A549 treated with AZD9567 at 1 μM for 4 hours (cell line): ENCODE measurements around the gene TKTL1. TPM values are rescaled to one million over a fixed set of nuclear protein-coding genes. Genes with fewer than 3 reads are reported as not detected.

Experiments used
- total RNA-seq: library from RNA; stranded (reverse); fragments of 200-300 nt; extraction: Qiagen RNA extraction; gene quantifications from 5 replicates; pipeline ENCODE4 v1.2.3, GENCODE V29; 2022; ENCODE audit not compliant: insufficient read depth

Gene TKTL1
- total RNA-seq, result 0.03 to 0.06 TPM in 2 of 5 replicates, not detected in the others

DNA sequence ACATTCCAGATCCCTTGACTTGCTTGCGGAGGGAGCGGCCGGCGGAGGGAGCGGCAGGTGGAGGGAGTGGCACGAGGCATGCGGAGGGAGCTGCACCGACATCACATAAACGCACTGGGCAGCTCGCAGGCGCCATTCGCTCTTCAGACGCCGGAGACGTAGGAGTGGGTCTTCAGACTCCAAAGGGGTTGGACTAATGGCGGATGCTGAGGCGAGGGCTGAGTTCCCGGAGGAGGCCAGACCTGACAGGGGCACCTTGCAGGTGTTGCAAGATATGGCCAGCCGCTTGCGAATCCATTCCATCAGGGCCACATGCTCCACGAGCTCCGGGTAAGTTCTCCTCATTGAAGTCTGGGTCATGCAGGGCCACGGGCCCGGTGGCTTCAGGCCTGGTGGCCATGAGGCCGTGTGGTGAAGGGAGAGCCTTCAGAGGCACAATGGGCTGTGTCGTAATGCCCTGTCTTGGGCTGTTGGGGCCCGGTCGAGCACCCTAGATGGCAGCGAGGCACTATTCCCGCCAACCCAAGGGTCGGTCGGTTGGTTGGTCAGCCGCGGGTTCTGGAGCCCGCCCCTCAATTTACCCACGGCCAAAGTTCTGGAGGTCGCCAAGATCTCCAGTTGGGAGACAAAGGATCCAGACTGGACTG lies at the start of gene TKTL1:
TSS of gene TKTL1 (plus strand) at position 132 of the 647 bp plus-strand sequence. CDS start at position 197, 65 bp downstream.

GRCh38 chrX:154257282-154257681 lies 38.3 kb upstream of the TKTL1 start, which contains the start of gene OPN1MW3:
Gene OPN1MW3 (plus strand): TSS chrX:154257582. CDS start chrX:154257620, 38 bp downstream.

DNA sequence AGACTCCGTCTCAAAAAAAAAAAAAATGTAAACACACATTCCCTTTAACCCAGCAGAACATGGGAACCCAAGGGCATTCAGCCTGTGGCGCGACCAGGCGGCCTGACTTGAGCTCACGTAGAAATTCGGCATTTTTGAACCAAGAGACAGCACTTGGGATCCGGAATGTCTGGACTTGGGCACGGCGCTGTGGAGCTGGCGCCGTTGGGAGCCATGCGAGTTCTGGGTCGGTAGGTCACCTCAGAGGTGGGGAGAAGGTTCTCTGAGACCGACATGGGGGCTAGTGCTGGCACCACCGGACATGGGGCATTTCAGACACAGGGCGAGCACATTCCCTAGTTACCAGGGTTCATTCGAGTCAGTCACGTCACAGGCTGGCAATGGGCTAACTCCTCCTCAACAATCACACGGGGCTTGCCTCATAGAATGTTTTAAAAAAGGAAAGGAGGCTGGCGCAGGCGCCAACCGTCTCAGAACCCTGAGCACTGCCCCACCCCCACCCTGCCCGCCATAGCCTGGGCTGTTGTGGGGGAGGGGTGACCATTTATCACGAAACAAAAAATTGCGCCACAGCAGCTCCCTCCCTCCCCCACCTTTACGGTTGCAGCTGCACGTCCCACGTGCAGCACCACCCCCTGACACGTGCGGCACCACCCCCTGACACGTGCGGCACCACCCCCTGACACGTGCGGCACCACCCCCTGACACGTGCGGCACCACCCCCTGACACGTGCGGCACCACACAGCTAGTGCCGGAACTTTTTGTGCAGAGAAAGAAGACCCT lies 612 bp upstream of the TKTL1 start, which contains the start of gene TEX28:
TSS of gene TEX28 (minus strand) at position 334 of the 784 bp plus-strand sequence. CDS start 3,007 bp downstream, outside the sequence.

DNA sequence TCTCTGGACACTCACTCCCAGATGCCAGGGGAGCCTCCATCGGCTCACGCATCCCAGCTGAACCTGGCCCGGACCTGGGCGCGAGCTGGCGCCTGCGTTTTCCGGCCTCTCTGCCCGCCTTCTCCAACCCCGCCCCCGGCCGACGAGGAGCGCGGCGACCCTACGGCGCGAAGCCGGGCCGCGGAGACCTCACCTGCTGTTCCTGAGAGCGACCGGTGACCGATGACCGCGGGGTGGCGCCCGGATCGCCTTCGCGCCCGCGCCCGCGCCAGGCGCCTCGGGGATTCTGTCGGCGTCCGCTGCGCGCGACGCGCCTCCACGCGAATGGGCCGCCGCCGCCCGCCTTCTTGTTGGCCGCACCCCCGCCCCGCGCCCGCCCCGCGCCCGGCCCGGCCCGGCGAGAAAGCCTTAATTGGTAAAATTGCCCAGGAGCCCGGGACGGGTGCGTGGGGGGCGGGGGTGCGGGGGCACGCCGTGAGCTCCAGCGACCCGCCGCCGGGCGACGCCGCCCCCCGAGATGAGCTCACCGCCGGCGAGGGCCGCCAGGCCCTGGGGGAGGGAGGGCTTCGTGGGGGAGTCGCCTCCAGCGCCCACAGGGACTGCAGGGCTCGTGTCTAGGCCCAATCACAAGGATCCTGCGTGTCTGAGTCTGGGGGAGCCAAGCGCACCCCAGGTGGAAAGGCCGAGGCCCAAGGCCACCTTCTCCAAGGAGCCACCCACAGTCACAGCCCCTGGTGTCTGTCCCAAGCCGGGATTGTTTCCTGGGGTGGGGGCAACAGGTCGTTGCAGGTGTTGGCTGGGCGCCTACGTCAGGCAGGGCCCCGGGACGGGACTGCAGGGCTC lies 78.9 kb downstream of the TKTL1 start, which contains the start of gene FLNA:
TSS of gene FLNA (minus strand) at position 322 of the 843 bp plus-strand sequence. CDS start 3,389 bp downstream, outside the sequence.

GRCh38 chrX:154378799-154379568 lies 83.4 kb downstream of the TKTL1 start, which contains the start of gene EMD:
Gene EMD (plus strand): TSS chrX:154379295. CDS start chrX:154379485, 190 bp downstream.

Other genes with a start within 250 kb of the TKTL1 start
- 16.6 to 22.0 TPM (median 19.4 TPM) in 5 replicates for gene MECP2, start 198.1 kb upstream of the TKTL1 start, total RNA-seq
- gene OPN1LW, start 151.6 kb upstream of the TKTL1 start, total RNA-seq, result not detected in 5 replicates
- gene OPN1MW, start 113.2 kb upstream of the TKTL1 start, total RNA-seq, result not detected in 5 replicates
- not detected in 5 replicates for gene OPN1MW2, start 76.0 kb upstream of the TKTL1 start, total RNA-seq
- not detected in 5 replicates for gene OPN1MW3, start 38.2 kb upstream of the TKTL1 start, total RNA-seq
- not detected in 5 replicates for gene TEX28, start 671 bp upstream of the TKTL1 start, total RNA-seq
- 1,398 to 1,786 TPM (median 1,537 TPM) in 5 replicates for gene FLNA, start 78.8 kb downstream of the TKTL1 start, total RNA-seq
- gene EMD, start 83.5 kb downstream of the TKTL1 start, total RNA-seq, result 139 to 167 TPM (median 160 TPM) in 5 replicates
- gene RPL10, start 102.6 kb downstream of the TKTL1 start, total RNA-seq, result 5,537 to 5,934 TPM (median 5,663 TPM) in 5 replicates
- gene DNASE1L1, start 113.5 kb downstream of the TKTL1 start, total RNA-seq, result 28.0 to 33.0 TPM (median 30.2 TPM) in 5 replicates
- 20.0 to 39.1 TPM (median 37.4 TPM) in 5 replicates for gene TAFAZZIN, start 115.7 kb downstream of the TKTL1 start, total RNA-seq
- 86.0 to 111 TPM (median 105 TPM) in 5 replicates for gene ATP6AP1, start 132.9 kb downstream of the TKTL1 start, total RNA-seq
- 99.0 to 111 TPM (median 108 TPM) in 5 replicates for gene GDI1, start 141.4 kb downstream of the TKTL1 start, total RNA-seq
- gene FAM50A, start 148.3 kb downstream of the TKTL1 start, total RNA-seq, result 87.7 to 122 TPM (median 113 TPM) in 5 replicates
- gene PLXNA3, start 162.5 kb downstream of the TKTL1 start, total RNA-seq, result 14.0 to 24.4 TPM (median 20.9 TPM) in 5 replicates
- 47.4 to 71.3 TPM (median 68.7 TPM) in 5 replicates for gene LAGE3, start 183.5 kb downstream of the TKTL1 start, total RNA-seq
- 62.5 to 67.8 TPM (median 64.3 TPM) in 5 replicates for gene UBL4A, start 190.8 kb downstream of the TKTL1 start, total RNA-seq
- 43.3 to 46.5 TPM (median 44.4 TPM) in 5 replicates for gene SLC10A3, start 194.8 kb downstream of the TKTL1 start, total RNA-seq
- 40.7 to 46.1 TPM (median 45.3 TPM) in 5 replicates for gene FAM3A, start 220.4 kb downstream of the TKTL1 start, total RNA-seq